Measurements from ENCODE around the gene SLC18A2.

Gene SLC18A2

GRCh38 chr10:117318909-117319308 lies 78.0 kb downstream of the SLC18A2 start:
- DNase-seq = peak in 1 of 2 donors; percentile 3

GRCh38 chr10:117320050-117320665 lies 79.2 kb downstream of the SLC18A2 start:
- DNase-seq = peak in 1 of 2 donors; percentile 29

GRCh38 chr10:117322260-117322659 lies 81.3 kb downstream of the SLC18A2 start:
- no peak for DNase-seq

- DNase-seq = no peak
Measured at GRCh38 chr10:117324367-117324766, 83.5 kb downstream of the SLC18A2 start.

- no peak for DNase-seq
Measured at GRCh38 chr10:117327262-117327661, 86.3 kb downstream of the SLC18A2 start.

Measured in CD4-positive, alpha-beta T cell treated with Interleukin-4 for 1 hour (primary cell).